Activated CD8-positive, alpha-beta T cell treated with anti-CD3 and anti-CD28 coated beads for 36 hours (primary cell): ENCODE data around the gene CACNA1C. TPM values are rescaled to one million over a fixed set of nuclear protein-coding genes. Genes with fewer than 3 reads are reported as not detected.

Experiments used
- ATAC-seq: fragments of 200-7000 bp; cut with Tn5 transposase; one replicate; pipeline ENCODE4 v1.10.0; 2021; ENCODE audit warnings: mild to moderate bottlenecking, moderate library complexity
- CTCF ChIA-PET: fragments of 350-600 bp; sonication (Branson Sonifier 250); formaldehyde crosslinking; loops from one replicate; lab custom pipeline; 2021; ENCODE audit warnings: antibody characterized with exemption; lab: Charles Lee
- POLR2A ChIA-PET: fragments of 350-600 bp; sonication (Branson Sonifier 250); formaldehyde crosslinking; loops from one replicate; lab custom pipeline; 2021; ENCODE audit warnings: antibody characterized with exemption; lab: Charles Lee
- DNase-seq: peaks from one replicate; pipeline ENCODE4 v3.0.0-alpha.2; 2020
- H3K27ac Mint-ChIP-seq: one replicate; pipeline ENCODE4 v1.8.0; 2021; ENCODE audit warnings: mild to moderate bottlenecking, mixed read lengths
- H3K27me3 Mint-ChIP-seq: one replicate; pipeline ENCODE4 v1.8.0; 2021; ENCODE audit warnings: mixed read lengths
- H3K36me3 Mint-ChIP-seq: one replicate; pipeline ENCODE4 v1.8.0; 2021; ENCODE audit warnings: low read depth, mixed read lengths
- H3K4me1 Mint-ChIP-seq: one replicate; pipeline ENCODE4 v1.8.0; 2021; ENCODE audit warnings: low read depth, mixed read lengths
- H3K4me3 Mint-ChIP-seq: one replicate; pipeline ENCODE4 v1.8.0; 2021; ENCODE audit warnings: mild to moderate bottlenecking, moderate library complexity, mixed read lengths
- H3K9me3 Mint-ChIP-seq: one replicate; pipeline ENCODE4 v1.8.0; 2021; ENCODE audit warnings: mixed read lengths
- intact Hi-C: fragments of 100-400 bp; cut with micrococcal nuclease; formaldehyde crosslinking; loops from one replicate; pipeline ENCODE4 v1.10.0; 2022
- total RNA-seq, 2 experiments: library from RNA; stranded (reverse); gene quantifications; one replicate each; pipeline ENCODE4 v1.2.3, GENCODE V29; 2021
- TF ChIP-seq, protein P1 (sequence below): fragments of 200-600 bp; IDR thresholded peaks from one replicate; pipeline ENCODE4 v1.8.0; 2022; ENCODE audit warnings: antibody characterized with exemption, mild to moderate bottlenecking

The CACNA1C gene
- total RNA-seq, 2 experiments from 2014 or later = 0.02 to 0.05 TPM

DNA sequence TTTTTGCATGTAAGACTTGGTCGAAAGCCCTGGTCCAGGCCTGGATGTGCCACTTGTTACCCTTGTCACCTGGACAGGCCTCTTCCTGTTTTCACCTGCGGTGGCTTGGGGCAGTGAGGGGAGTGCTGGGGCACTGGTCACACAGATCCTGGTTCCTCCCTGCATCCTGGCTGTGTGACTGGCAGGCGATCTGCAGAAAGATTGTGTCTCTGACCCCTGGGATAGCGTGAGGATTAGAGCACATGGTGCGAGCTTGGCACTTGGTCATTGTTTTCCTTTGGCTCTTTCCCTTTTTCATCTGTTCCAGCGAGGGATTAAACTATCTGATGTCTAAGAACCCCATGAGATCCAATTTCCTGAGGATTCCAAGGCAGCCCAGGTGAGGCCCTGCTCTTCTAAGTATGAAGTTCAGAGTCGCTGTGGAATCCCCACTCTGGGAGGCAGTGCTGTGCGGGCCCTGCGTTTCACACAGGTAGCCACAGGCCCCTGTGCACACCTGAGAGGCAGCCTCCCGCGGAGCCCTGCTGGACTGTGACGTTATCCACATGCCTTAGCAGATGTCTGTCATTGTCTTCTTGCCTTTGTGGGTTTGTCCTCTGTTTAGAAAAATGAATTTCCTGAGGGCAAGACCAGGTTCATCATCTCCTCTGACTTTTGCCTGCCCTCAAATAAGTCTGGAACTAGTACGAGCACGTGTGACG lies 288.4 kb downstream of the CACNA1C start:
- H3K27ac Mint-ChIP-seq = no peak overlapping the region
- CTCF ChIA-PET = no interaction called here

DNA sequence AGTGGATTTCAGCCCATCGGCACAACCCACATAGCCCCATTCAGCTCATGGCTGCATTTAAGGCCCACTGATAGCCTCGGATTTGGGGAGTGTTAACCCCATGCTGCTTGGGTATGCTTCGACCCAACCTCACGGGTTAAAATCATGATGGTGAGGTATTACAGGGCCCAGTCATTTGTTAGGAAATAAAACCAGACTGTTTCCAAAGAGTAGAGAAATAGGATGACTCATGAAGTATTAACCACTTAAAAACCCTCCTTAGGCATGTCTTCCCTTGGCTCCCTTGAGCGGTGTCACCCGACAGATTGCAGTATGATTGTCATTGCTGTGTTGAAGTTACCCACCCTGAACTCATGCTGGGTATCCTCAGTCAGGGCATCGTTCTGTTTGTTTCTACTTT lies 289.1 kb downstream of the CACNA1C start:
- H3K27ac Mint-ChIP-seq = no peak overlapping the region
- intact Hi-C loops = no loop called here
- H3K4me1 Mint-ChIP-seq = no peaks in the 10 kb centered on the region
- CTCF ChIA-PET = no interaction called here
- no peaks in the 10 kb centered on the region for H3K9me3 Mint-ChIP-seq
- H3K36me3 Mint-ChIP-seq = no peaks in the 10 kb centered on the region
- DNase-seq (no peak), ATAC-seq (no peak)
- no peak overlapping the region for H3K4me3 Mint-ChIP-seq
- H3K27me3 Mint-ChIP-seq = no peaks in the 10 kb centered on the region
- POLR2A ChIA-PET = no interaction called here
- TF ChIP-seq, protein P1, sequence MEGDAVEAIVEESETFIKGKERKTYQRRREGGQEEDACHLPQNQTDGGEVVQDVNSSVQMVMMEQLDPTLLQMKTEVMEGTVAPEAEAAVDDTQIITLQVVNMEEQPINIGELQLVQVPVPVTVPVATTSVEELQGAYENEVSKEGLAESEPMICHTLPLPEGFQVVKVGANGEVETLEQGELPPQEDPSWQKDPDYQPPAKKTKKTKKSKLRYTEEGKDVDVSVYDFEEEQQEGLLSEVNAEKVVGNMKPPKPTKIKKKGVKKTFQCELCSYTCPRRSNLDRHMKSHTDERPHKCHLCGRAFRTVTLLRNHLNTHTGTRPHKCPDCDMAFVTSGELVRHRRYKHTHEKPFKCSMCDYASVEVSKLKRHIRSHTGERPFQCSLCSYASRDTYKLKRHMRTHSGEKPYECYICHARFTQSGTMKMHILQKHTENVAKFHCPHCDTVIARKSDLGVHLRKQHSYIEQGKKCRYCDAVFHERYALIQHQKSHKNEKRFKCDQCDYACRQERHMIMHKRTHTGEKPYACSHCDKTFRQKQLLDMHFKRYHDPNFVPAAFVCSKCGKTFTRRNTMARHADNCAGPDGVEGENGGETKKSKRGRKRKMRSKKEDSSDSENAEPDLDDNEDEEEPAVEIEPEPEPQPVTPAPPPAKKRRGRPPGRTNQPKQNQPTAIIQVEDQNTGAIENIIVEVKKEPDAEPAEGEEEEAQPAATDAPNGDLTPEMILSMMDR = no peak

More for the DNA sequence above, 288.4 kb downstream of the CACNA1C start:
- ATAC-seq = no peak
- no peaks in the 10 kb centered on the region for H3K36me3 Mint-ChIP-seq
- TF ChIP-seq, protein P1 = no peak
- DNase-seq = no peak
- H3K9me3 Mint-ChIP-seq = no peaks in the 10 kb centered on the region
- peaks cover 2% of the 10 kb centered on the region for H3K4me1 Mint-ChIP-seq
- no peak overlapping the region for H3K4me3 Mint-ChIP-seq
- H3K27me3 Mint-ChIP-seq = no peaks in the 10 kb centered on the region
- intact Hi-C loops = no loop called here
- POLR2A ChIA-PET = no interaction called here

DNA sequence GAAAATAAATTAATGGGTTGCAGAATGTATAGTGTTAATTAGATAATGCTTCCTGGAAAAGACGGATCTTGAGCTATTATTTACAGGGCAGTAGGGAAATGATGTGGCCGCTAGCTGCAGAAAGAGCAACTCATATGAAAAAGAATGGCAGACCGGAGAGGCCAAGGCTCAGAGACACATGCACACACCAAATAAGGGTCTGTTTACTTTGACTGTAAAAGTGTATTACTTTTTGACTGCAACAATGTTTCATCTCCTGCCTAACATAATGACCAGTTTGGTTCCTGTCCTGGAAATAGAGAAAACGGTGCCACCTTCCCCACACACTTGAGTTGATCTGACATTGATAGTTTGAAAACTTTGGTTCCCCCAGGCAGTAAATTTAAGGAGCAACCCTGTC lies 290.9 kb downstream of the CACNA1C start:
- POLR2A ChIA-PET = no interaction called here
- TF ChIP-seq, protein P1 = no peak
- DNase-seq (no peak), ATAC-seq (no peak)
- Mint-ChIP-seq H3K27me3 (no peaks in the 10 kb centered on the region), H3K9me3 (no peaks in the 10 kb centered on the region), H3K27ac (no peak overlapping the region), H3K36me3 (no peaks in the 10 kb centered on the region), H3K4me1 (no peaks in the 10 kb centered on the region), H3K4me3 (no peak overlapping the region)
- intact Hi-C loops = no loop called here
- CTCF ChIA-PET = interaction anchor here (1.7 kb wide), 1 partner anchor 52 kb away, joined by 5 read pairs; no protein-coding TSS in a partner anchor

DNA sequence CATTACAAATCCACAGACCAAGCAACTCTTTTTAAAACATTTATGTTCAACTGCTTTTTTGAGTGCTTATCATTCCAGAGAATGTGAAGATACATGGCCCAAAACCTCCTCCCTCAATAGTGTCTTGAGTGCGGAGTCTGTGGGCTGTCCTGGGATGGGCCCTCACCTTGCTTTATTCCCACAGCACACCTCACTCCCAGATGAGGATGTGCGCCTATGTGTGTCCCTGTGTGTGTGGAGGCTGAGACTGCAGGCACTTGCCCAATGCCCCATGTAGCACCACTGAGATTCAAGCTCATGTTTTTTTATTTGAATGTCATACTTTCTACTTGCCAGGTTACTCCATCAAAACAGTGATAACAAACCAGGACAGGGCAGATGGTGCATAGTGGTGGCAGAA lies 291.7 kb downstream of the CACNA1C start:
- TF ChIP-seq, protein P1 = no peak
- POLR2A ChIA-PET = no interaction called here
- H3K27me3 Mint-ChIP-seq = no peaks in the 10 kb centered on the region
- no peaks in the 10 kb centered on the region for H3K4me1 Mint-ChIP-seq
- no peaks in the 10 kb centered on the region for H3K36me3 Mint-ChIP-seq
- CTCF ChIA-PET = interaction anchor here (1.7 kb wide), 1 partner anchor 51 kb away, joined by 5 read pairs; no protein-coding TSS in a partner anchor
- no peak overlapping the region for H3K27ac Mint-ChIP-seq
- no peaks in the 10 kb centered on the region for H3K9me3 Mint-ChIP-seq
- DNase-seq = no peak
- intact Hi-C loops = no loop called here
- no peak overlapping the region for H3K4me3 Mint-ChIP-seq
- ATAC-seq = no peak

DNA sequence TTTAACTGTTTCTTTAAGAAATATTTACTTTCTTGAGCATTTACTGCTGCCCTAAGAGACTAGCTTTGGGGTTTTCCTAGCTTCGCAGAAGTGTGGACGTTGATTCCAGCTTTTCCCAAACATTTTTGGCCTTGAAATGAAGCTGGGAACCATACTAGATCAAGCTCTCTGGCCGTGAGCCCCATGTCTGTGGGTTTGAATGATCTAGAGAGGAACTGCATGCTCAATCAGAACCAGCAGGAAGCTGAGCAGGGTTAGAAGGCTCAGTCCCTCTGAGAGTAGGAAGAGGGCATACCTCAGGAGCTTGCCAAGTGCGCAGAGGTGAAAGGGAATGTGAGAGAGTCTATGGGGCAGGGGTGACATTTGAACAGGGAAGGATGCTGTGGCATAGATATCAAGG lies 292.1 kb downstream of the CACNA1C start:
- POLR2A ChIA-PET = no interaction called here
- CTCF ChIA-PET = interaction anchor here (0.7 to 1.7 kb wide), 2 partner anchors 16 to 51 kb away, joined by 3 to 5 read pairs; no protein-coding TSS in a partner anchor
- Mint-ChIP-seq H3K4me3 (no peak overlapping the region), H3K4me1 (no peaks in the 10 kb centered on the region), H3K27me3 (no peaks in the 10 kb centered on the region), H3K27ac (no peak overlapping the region), H3K9me3 (no peaks in the 10 kb centered on the region), H3K36me3 (no peaks in the 10 kb centered on the region)
- no peak for DNase-seq
- TF ChIP-seq, protein P1 = no peak
- intact Hi-C loops = no loop called here
- ATAC-seq = no peak
